Endothelial cell of umbilical vein (primary cell): ENCODE measurements around the gene IGF2BP2. TPM values are rescaled to one million over a fixed set of nuclear protein-coding genes. Genes with fewer than 3 reads are reported as not detected.

Experiments
- BruUV-seq: library from RNA; stranded (reverse); fragments of 400-500 nt; replicated peaks from 2 replicates; lab custom pipeline; 2021; lab: Mats Ljungman, UMichigan
- CTCF ChIA-PET: fragments of 300-600, 350-600 bp; sonication (Branson Sonifier 250); formaldehyde crosslinking; loops from one replicate; lab custom pipeline; 2021; ENCODE audit warnings: antibody characterized with exemption, inconsistent platforms; lab: Charles Lee
- POLR2A ChIA-PET: fragments of 300-600, 350-600 bp; sonication (Branson Sonifier 250); formaldehyde crosslinking; loops from one replicate; lab custom pipeline; 2021; ENCODE audit warnings: antibody characterized with exemption, inconsistent platforms; lab: Charles Lee
- DNase-seq: peaks from one replicate; pipeline ENCODE4 v3.0.0-alpha.2; 2011; ENCODE audit warnings: low read depth, low spot score
- FAIRE-seq: peaks from 2 replicates; lab custom pipeline; 2011; peaks lifted over from hg19 to GRCh38; lab: Jason Lieb, UNC
- H2AFZ ChIP-seq: 2 replicates; pipeline ENCODE4 v1.6.0; 2012; ENCODE audit warnings: low read depth, low read length, control low read depth, inconsistent platforms
- H3K27ac ChIP-seq: 2 replicates; pipeline ENCODE4 v1.5.1; 2011; ENCODE audit warnings: low read depth, mild to moderate bottlenecking, control low read depth, low read length, moderate library complexity; ENCODE audit not compliant: insufficient read depth
- H3K27me3 ChIP-seq, 2 experiments: 2 replicates each; pipeline versions ENCODE4 v1.6.0 to v1.6.1; 2011; ENCODE audit warnings: low read length in 2 of 2, mixed read lengths in 1 of 2; ENCODE audit not compliant: control insufficient read depth in 2 of 2, insufficient read depth in 2 of 2
- H3K36me3 ChIP-seq, 2 experiments: 2 replicates in 1 of 2; 3 replicates in 1 of 2; pipeline ENCODE4 v1.5.1; 2011; ENCODE audit warnings: low read length in 2 of 2, mild to moderate bottlenecking in 1 of 2, moderate library complexity in 1 of 2; ENCODE audit not compliant: control insufficient read depth in 2 of 2, insufficient read depth in 2 of 2; ENCODE audit errors: extremely low read depth in 1 of 2
- H3K4me1 ChIP-seq: 3 replicates; pipeline ENCODE4 v1.5.1; 2011; ENCODE audit warnings: mild to moderate bottlenecking, low read length; ENCODE audit not compliant: control insufficient read depth, insufficient read depth; ENCODE audit errors: extremely low read depth
- H3K4me2 ChIP-seq: 2 replicates; pipeline ENCODE4 v1.6.1; 2011; ENCODE audit warnings: low read length, control low read depth, mixed read lengths; ENCODE audit not compliant: insufficient read depth
- H3K4me3 ChIP-seq, 3 experiments: fragments of 200-600 bp in 1 of 3; sonication (generic), shearing (Covaris generic) in 1 of 3; replicated peaks in 1 of 3; 2 replicates each; pipeline ENCODE4 v1.5.1; 2011 to 2016; ENCODE audit warnings: control low read depth in 3 of 3, low read length in 3 of 3, mild to moderate bottlenecking in 2 of 3, inconsistent platforms in 1 of 3, low read depth in 1 of 3, moderate library complexity in 1 of 3; ENCODE audit not compliant: insufficient read depth in 1 of 3
- H3K79me2 ChIP-seq: 2 replicates; pipeline ENCODE4 v1.6.0; 2012; ENCODE audit warnings: low read length, inconsistent platforms; ENCODE audit not compliant: control insufficient read depth, insufficient read depth
- H3K9ac ChIP-seq: replicated peaks from 2 replicates; pipeline ENCODE3; 2011; ENCODE audit warnings: low read length, control low read depth; ENCODE audit not compliant: insufficient read depth; ENCODE audit errors: extremely low read depth
- H3K9me1 ChIP-seq: replicated peaks from 3 replicates; pipeline ENCODE4 v1.6.0; 2011; ENCODE audit warnings: mild to moderate bottlenecking, low read length; ENCODE audit not compliant: control insufficient read depth, insufficient read depth; ENCODE audit errors: extremely low read depth
- H3K9me3 ChIP-seq: replicated peaks from 2 replicates; pipeline ENCODE4 v1.5.1; 2012; ENCODE audit warnings: low read length, inconsistent platforms; ENCODE audit not compliant: control insufficient read depth, insufficient read depth
- H4K20me1 ChIP-seq: replicated peaks from 2 replicates; pipeline ENCODE3; 2011; ENCODE audit warnings: mild to moderate bottlenecking, low read length; ENCODE audit not compliant: control insufficient read depth, insufficient read depth; ENCODE audit errors: extremely low read depth
- CTCF ChIP-seq, 2 donors: IDR thresholded peaks; 1 replicate in 1 of 2; 2 replicates in 1 of 2; pipeline ENCODE4 v1.5.1; 2011; ENCODE audit warnings: low read length in 2 of 2, mild to moderate bottlenecking in 2 of 2, moderate library complexity in 2 of 2, control low read depth in 1 of 2, inconsistent platforms in 1 of 2, low read depth in 1 of 2; ENCODE audit not compliant: insufficient read depth in 1 of 2; ENCODE audit errors: extremely low read depth in 1 of 2
- EZH2 ChIP-seq: IDR thresholded peaks from 2 replicates; pipeline ENCODE4 v1.6.1; 2012; ENCODE audit warnings: borderline replicate concordance, low read depth, mild to moderate bottlenecking, moderate library complexity, low read length, inconsistent platforms; ENCODE audit not compliant: severe bottlenecking
- FOS ChIP-seq: IDR thresholded peaks from 2 replicates; pipeline ENCODE4 v1.6.1; 2011; ENCODE audit warnings: mild to moderate bottlenecking, low read length, moderate library complexity, borderline replicate concordance; ENCODE audit not compliant: insufficient read depth
- GATA2 ChIP-seq: IDR thresholded peaks from 2 replicates; pipeline ENCODE4 v1.7.0; 2011; ENCODE audit warnings: low read depth, mild to moderate bottlenecking, moderate library complexity, mixed read lengths, low read length; ENCODE audit not compliant: insufficient read length, insufficient read depth
- JUN ChIP-seq: IDR thresholded peaks from 2 replicates; pipeline ENCODE4 v1.6.1; 2011; ENCODE audit warnings: borderline replicate concordance, low read depth; ENCODE audit not compliant: insufficient read length, insufficient read depth
- MAX ChIP-seq: IDR thresholded peaks from 2 replicates; pipeline ENCODE4 v1.6.1; 2011; ENCODE audit not compliant: insufficient read depth, insufficient read length
- MYC ChIP-seq: IDR thresholded peaks from one replicate; pipeline ENCODE4 v1.6.1; 2011; ENCODE audit warnings: mild to moderate bottlenecking, low read depth, low read length
- POLR2A ChIP-seq: IDR thresholded peaks from 2 replicates; pipeline ENCODE4 v1.6.1; 2012; ENCODE audit warnings: low read depth, mild to moderate bottlenecking, control low read depth, low read length
- POLR2AphosphoS5 ChIP-seq: IDR thresholded peaks from 2 replicates; pipeline ENCODE4 v1.6.1; 2012; ENCODE audit warnings: low read depth, mild to moderate bottlenecking, control low read depth, low read length, moderate library complexity; ENCODE audit not compliant: insufficient read depth
- dilution Hi-C: fragments of 300-500 bp; cut with MboI; formaldehyde crosslinking; loops from one replicate; pipeline ENCODE4 v1.15.0; 2019; ENCODE audit warnings: low sequenced_read_pairs; ENCODE audit not compliant: extremely low pct_ligation_motif_present
- intact Hi-C: fragments of 100-400 bp; cut with micrococcal nuclease; formaldehyde crosslinking; loops from one replicate; pipeline ENCODE4 v1.10.0; 2022
- polyA plus RNA-seq, 4 experiments: library from polyadenylated mRNA; depleted of rRNA in 3 of 4; stranded (reverse) in 3 of 4; unstranded in 1 of 4; fragments of >200 nt; gene quantifications; 2 replicates each; pipeline versions ENCODE4 v1.2.1 to v1.2.3, GENCODE V29; 2011 to 2012; ENCODE audit warnings: missing spikeins in 1 of 4
- total RNA-seq: library from RNA; stranded (reverse); gene quantifications from 2 replicates; pipeline ENCODE4 v1.2.3, GENCODE V29; 2021

The IGF2BP2 gene
- total and polyA plus RNA-seq, 2 donors (not counting 3 experiments of a cell fraction or from before 2014, with no cell fraction given) = 10.7 to 130 TPM

- no peaks in the 10 kb centered on the region for H3K27me3 ChIP-seq
- no peak overlapping the region for H3K4me3 ChIP-seq
- no TSS peak for BruUV-seq
- no peak overlapping the region for H2AFZ ChIP-seq
- CTCF ChIA-PET = interaction anchor here (1.3 kb wide), 1 partner anchor 46 kb away, joined by 3 read pairs; no protein-coding TSS in a partner anchor
- no peaks in the 10 kb centered on the region for H3K9me1 ChIP-seq
- peaks cover 88% of the 10 kb centered on the region for H3K79me2 ChIP-seq
- H3K9me3 ChIP-seq = no peaks in the 10 kb centered on the region
- POLR2A ChIA-PET = no interaction called here
- no peaks in the 10 kb centered on the region for H4K20me1 ChIP-seq
- no peak overlapping the region for H3K27ac ChIP-seq
- peaks cover 0 to 2% of the 10 kb centered on the region in 2 experiments for H3K36me3 ChIP-seq
- dilution Hi-C loops = no loop called here
- H3K4me2 ChIP-seq = no peak overlapping the region
- TF ChIP-seq EZH2 (no peak), FOS (no peak), MAX (no peak), CTCF (IDR thresholded peaks at IDR 0.05; ENCODE audit: extremely low read depth in 1 of 2, insufficient read depth in 1 of 2, low read depth in 1 of 2, low read length in 2 of 2) (no peak), POLR2AphosphoS5 (no peak), MYC (no peak), POLR2A (no peak), JUN (no peak), GATA2 (no peak)
- DNase-seq (no peak), FAIRE-seq (no peak)
- intact Hi-C loops = no loop called here
- H3K4me1 ChIP-seq = peaks cover 17% of the 10 kb centered on the region
- no peak overlapping the region for H3K9ac ChIP-seq
These were observed 102.0 kb downstream of the IGF2BP2 start for GRCh38 chr3:185722881-185723280.
